NCI-H2081 treated with DMSO at 0.1 percent for 48 hours (cell line): Measurements from ENCODE around the gene WHRN.
A peak's percentile ranks its signal among the peaks of the same experiment; 100 is the strongest.

Experiments
- DNase-seq: peaks from one replicate; lab custom pipeline; 2025; lab: John Stamatoyannopoulos, UW

WHRN gene

DNA sequence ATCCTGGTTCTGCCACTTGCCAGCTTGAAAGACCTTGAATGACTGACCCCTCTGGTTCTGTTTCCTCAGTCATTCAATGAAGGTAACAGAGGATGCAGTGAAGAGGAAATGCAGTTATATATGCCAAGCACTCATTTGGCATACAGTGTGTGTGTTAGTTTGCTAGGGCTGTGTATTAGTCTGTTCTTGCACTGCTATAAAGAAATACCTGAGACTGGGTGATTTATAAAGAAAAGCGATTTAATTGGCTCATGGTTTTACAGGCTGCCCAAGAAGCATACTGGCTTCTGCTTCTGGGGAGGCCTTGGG is 8.6 kb upstream of the WHRN start:
- DNase-seq = no peak

DNA sequence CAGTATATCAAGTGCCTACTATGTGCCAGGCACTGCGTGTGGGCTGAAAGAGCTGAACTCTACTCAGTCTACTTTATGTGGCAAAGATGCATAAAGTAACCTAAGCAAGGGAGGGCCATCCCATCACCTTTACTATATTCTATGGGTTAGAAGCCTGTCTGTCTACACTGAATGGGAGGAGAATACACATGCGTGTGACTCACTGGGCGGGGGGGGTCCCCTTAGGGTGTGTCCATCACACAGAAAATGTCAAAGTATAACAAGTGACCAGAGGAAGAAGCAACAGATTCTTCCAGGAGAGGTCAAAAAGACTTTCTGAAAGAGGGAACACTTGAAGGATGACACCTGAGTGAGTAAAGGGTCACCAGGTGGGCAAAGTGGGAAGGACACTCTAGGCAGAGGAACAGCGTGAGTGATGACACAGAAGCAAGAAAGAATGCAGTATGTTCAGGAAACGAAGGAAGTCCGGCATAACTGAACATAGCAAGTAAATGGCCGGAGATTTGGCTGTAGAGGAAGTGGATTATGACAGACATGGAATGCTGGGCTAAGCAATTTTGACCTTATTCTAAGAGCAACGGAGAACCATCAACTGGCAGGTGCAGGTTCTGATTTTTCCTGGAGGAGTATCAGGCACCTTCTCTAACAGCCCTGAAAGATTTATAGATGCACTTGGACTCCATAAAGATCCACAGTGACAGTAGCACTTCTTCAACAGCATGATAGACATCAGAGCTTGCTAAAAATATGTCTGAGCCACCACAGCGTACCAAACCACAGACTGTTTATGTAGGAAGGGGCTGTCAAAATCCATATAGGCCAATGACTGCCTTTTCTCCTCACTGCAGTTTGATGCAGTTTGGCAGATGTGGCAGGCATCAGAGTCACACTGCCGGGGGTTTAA is 8.0 kb upstream of the WHRN start:
- DNase-seq = no peak

DNA sequence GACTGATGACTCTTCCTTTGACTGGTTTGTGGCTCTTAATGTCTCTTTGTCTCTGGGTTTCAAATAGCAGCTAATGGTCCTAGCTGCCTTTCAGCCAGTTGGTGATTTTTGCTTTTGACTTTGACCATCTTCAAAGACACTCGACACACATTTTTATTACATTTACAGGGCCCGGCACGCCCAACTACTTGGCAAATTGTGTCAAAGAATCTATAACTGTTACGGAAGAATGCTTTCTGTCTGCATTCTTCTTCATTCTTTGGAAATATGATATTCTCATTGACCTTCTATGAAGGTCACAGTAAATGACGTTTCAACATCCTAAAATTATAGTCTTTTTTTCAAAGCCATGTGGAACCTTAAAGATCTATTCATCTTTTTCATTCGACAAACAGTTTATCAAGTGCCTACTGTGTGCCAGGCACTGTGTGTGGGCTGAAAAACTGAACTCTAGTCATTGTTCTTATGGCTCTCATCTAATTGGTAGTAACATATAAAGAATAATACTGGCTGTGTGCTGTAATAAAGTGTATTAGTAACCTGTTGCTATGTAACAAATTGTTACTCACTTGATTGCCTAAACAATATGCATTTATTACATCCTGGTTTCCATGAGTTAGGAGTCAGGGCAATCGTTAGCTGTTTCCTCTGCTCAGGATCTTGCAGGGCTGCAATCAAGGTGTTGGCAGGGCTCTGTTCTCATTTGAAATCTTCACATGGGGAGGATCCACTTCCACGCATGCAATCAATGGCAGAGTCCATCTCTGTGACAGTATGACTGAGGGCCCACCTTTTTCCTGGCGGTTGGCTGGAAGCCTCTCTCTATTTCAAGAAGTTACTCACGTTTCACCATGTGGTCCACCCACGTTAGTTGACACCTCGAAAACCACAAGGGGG is 7.0 kb upstream of the WHRN start:
- no peak for DNase-seq

DNA sequence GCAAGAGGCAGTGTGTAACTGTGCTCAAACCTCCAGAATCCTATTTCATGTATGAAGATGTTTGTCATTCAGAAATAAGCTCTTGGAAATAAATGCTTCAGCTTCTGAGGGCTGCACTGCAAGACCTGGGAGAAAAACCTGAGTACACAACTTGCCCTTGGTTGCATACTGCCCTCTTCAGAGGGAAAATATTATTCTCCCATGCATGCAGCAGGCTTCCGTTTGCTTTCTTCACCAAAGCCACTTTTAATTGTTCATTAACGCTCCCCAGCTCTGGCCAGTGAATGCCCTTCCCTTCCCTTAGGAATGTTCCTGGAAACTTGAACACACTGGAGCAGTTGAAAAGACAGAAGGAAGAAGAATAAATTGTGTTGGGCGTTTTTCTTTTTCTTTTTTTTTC is 2.5 kb upstream of the WHRN start:
- no peak for DNase-seq

DNA sequence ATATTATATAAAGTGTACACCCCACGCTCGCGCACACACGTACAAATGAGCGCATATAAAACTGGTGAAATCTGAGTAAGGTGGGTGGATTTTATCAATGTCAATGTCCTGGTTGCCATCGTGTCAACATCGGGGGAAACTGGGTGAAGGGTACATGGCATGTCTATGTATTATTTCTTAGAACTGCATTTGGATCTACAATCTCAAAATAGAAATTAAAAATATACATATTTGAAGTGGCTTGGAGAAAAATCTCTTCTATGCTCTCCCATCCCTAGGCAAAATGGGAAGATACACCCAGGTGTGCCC is 763 bp upstream of the WHRN start:
- DNase-seq = no peak

DNA sequence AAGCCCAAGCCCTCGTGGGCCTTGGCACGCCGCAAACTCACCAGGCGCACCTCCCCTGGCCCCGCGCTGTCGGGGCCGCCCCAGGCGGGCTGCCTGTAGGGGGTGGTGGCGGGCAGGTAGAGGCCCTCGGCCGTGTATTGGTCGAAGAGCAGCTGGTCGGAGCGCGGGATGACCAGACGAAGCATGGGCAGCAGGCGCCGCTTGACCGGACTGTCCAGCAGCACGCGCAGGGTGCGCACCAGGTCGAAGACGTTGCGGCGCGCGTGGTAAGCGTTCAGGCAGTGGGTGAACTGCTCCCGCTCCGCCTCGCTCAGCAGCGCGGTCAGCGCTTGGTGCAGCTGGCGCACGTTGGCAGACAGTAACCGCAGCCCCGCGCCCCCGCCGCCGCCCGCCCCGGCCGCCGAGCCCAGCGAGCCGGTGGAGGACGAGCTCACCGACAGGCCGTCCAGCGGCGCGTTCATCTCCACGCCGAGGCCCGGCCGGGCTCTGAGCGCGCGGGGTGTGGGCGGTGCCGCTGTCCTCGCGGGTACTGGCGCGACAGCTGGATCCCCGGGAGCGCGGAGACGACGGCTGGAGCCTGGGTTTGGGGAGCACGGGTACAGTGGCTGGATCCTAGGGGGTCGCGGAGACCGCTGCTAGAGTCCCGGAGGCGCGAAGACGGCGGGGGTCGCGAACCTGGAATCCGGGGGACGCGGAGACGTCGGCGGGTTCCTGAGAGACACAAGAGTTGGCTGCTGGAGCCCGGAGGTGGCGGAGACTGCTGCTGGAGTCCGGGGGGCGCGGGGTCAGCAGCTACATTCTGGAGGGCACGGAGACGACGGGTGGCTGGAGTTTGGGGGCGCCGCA is 709 bp downstream of the WHRN start:
- no peak for DNase-seq

DNA sequence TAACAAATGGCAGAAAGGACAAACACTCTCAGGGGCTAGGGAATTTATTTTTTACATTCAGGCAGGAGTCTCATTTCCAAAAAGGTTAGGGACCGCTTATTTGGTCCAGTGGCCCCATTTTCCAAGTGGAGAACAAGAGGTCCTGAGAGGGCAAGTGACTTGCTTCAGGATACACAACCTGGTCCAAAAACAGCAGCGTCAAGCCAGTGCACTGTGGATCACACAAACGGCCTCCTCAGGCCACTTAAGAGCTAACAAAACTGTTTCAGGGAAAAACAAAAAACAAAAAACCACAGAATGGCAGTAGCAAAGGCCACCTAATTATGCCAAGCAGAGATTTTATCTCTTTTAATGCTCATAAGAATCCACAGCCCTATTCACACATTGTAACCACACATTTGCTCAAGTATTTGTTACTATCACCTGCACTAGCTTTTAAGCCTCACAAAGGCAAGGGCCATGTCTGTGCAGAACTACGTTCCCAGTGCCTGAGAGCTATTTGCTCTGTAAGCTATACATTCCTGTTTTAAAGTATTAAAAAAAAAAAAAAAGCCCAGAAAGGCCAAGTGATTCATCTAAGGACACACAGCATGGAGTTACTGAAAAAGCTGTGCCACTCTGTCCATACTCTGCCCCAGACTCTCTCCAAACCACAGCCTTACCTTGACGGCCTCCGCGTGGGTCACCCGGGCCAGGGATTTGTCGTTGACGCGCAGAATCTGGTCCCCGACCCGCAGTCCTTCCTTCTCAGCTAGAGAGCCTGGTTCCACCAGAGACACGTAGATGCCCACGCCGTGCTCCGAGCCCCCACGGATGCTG is 1.5 kb downstream of the WHRN start:
- no peak for DNase-seq

DNA sequence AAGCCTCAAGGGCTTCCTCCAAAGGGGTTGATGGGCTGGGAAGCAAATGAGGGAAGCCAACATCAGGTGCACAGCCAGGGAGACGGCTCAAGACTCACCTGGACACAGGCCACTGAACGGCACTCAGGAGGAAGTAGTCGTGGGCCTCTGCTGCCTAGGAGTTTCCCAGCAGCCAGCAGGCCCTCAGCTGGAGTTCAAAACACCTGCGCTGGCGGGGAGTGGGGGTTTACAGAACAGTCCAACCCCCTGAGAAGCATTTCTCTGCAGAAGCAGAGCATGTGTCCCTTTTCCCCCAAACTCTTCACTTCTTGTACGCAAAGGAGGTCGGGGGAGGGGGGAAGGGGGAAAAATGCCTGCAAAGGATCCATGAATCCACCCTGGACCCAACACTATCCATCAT is 2.3 kb downstream of the WHRN start:
- DNase-seq = no peak

DNA sequence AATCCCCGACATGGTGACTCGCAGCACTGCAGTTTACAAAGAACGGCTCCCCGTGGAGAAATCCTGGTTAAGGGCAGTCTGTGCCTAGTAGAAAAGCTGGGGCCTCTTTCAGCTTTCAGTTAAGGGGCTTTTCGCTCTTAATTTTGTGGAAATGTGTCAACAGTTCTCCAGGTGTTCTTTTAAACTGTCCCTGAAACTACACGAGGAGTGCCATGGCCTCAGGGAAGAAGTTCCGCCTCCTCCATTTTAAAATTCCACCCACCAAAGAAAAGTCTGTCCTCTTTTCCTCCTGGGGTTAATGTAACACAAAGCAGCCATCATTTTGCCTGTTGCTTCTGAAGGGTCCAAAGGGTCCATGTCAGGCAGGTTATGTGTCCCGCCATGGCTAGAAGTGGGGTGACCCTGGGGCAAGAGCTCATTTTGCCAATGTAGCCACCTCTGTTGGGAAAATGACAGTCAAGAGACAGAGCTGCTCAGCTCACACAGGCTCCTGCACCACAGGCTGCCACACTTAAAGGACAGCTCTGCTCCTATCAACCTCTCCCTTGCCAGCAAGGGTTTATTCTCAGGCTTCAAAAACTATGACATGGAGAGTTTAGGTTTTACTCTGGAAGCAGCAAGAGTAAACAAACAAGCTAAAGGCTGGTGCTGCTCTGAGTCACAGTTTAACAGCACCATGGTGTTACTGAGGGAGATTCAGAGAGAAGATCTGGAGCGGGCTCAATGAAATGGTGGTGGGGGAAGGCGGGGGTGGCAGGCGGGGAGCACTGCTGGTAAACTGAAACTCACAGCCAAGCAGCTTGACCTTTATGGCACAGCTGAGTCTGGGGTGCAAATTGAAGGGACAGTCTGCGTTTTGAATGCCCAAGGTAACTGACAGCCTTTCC is 3.2 kb downstream of the WHRN start:
- DNase-seq = peak; percentile 52

DNA sequence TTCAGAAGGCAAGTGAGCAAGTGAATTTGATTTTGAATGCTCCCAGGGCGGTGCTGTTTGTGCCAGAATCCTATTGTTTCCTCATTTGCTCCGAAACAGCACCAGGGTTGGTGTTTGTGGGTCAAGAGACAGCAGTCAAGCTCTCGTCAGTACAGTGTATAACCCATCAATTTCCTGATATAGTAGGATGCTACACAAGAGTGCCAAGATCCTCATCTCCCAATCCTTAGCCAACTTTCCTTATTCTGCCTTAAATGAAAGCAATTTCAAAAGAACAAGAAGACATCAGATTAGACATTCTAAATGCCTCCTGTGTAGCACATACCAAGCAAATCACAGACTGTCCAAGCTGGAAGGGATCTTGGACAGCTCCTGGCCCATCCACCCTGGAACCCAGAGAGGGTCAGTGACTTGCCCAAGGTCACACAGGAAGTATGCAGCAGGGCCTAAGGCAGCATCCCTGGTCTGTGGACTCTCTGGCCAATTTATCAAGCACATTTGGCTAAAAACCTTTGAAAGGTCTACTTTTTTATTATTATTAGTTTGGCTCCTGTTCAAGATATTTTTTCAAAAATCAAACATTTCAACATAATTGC is 4.5 kb downstream of the WHRN start:
- no peak for DNase-seq

DNA sequence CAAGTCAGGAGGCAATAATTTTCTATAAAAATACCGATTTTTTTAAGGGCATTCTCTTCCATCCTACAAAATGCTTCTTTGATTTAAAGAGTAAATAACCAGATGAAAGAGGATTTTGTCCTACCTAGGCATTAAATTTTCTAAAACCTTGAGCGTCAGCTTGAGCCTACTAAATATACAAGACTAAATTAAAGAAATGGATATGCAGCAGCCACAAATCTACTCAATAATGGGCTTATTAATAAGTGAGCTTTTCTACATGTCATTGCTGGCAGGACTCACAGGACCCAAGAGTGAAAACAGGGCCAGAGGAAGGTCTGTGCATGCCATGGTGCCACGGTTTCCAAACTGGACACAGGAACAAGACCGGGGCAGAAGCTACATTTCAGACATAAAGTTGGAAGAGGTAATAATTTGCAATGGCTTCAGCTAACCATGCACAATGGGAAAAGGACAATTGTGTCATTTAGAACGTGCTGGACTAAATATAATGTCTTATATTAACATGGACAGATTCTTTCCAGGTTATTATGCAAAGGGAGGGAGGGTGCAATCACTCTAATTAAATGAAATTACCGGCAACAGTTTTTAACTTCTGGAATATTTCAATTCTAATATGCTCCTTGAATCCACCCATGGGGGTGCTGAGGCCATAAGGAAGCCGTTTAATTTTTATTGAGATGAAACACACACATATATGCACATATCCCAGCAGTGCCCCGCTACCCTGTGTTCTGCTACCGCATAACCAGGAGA is 5.2 kb downstream of the WHRN start:
- no peak for DNase-seq

DNA sequence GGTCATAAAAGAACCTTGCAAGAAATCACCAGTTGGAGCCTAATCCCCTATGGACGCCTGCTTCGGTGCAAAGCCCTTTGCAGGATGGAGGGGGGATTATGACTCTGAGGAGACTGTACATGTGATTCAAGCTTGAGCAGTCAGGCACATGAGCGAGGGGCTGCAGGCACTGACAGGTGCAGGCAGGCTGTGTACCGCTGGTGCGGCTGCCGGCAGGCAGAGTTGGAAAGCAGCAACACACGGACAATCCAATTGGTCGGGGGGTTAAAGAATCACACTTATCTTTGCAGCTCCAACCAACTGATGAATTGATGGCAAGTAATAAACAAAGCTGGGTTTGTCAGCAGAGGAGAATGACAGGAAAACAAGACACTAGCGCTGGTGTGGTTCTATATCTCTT is 5.7 kb downstream of the WHRN start:
- DNase-seq = no peak

DNA sequence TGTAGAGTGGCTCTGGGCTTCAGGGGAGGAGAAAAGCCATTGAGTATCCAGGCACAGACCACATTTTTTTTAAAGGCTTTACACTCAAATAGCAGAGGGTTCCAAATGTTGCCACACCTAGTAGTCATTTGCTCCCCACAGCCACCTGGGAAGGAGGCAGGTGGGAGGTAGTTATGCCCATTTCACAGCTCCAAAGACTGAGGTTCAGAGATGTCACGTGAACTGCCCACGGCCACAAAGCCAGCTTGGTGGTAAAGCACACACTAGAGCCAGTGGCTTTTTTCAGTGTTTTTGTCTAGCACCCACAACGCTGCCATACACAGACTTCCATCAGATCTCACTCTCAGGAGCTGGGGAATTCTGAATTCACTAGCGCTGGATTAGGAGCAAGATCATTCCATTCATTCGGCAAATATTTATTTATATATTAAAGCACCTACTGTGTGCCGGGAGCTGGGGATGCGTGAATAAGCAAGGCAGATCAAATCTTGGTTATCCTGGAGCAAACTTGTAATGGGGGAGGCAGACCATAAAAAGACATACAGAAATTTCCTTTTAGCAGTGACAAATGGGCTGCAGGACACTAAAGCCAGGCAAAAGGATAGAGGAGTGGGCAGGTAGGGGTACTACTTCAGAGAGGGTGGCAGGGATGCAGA is 7.4 kb downstream of the WHRN start:
- no peak for DNase-seq

DNA sequence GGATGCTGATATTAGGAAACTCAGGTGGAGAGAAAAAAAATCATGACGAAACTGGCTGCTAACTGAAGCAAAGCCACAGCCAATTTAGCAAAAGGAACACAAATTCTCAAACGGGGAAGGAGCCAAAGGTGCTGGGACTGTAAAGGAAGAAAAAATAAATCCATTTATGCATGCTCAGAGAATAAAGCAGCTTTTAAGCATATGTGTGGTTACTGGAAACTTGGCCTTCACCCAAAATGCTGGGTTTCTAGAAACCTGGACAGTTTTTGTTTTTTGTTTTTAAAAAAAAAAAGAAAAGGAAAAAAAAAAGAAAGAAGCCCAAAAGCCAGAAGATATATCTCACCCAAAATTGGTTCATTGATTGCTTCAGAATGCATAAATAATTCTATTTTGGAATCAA is 8.0 kb downstream of the WHRN start:
- DNase-seq = no peak

DNA sequence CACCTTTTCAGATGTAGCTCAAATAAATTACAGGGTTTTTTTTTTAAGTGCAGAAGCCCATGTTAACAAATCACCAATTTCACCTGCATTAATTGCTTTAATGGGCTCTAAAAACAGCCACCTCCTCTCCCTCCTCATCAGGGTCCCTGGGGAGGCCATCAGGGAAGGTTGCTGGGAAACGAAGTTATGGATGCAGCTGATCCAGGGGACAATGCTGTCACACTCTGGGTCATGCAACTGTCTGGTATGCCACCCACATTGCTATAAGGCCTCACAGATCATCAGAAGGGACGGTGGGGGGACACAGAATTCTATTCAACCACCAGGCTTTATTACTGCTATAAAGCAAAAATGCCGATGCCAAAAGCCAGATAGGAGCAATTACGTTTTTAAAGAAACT is 9.3 kb downstream of the WHRN start:
- no peak for DNase-seq

DNA sequence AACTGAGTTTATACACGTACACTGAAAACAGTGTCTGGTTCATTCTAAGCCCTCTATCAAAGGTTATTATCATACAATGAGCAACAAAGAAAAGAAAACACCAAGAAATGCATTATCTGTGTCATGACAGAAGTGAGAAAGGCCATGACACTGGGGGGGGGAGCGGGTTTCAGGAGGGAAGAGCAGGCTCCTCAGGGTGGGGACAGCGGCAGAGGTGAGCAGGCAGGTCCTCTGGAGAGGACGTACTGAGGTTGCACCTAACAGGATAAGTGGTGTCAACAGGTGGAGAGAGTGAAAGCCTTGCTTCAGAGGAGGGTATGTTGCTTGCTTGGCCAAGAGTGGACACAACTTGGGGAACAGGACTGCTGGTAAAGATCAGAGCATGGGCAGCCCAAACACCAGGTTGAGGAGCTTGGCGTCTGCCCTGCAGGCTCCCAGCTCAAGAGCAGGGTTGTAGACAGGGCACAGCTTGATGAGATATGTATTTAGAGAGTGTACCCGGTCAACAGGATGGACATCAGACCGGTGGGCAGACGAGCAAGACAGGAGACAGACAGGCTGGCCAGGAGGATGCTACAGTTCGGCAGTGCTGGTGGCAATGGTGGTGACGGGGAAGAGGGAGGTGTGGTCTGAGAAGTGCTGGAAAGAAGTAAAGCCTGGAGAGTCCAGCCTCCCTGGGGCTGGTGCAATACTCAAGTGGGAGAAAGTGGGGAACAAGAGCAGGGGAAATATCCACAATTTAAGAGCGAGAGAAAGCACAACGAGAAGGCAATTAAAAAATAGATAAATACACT is 10.3 kb downstream of the WHRN start:
- no peak for DNase-seq

DNA sequence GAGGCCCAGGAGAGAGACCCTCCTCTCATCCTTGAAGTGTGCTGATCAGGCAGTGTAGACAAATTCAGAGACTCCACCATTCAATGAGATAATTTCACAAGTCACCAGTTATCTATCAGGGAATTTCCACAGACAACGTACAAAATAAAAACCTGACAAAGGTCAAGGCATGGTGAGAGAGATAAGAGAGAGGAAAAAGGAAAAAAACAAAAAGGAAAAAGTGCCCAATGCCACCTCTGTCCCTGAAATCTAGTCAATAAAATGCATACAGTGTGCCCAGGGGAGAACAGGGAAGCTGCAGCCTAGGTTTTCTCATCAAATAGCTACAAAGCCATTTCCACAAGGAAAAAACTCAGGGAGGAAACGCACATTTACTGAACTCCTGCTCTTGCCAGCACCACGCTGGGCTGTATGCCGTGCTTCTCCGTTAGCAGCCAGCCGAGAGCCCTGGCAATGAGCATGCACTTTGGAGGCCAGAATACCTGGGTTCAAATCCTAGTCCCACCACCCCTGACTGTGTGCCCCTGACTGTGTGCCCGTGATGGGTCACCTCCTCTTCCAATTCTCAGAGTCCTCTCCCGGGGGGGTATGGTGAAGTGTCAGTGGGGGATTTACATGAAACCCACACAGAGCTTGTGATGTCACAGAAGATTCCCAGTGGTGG is 11.6 kb downstream of the WHRN start:
- DNase-seq = no peak

DNA sequence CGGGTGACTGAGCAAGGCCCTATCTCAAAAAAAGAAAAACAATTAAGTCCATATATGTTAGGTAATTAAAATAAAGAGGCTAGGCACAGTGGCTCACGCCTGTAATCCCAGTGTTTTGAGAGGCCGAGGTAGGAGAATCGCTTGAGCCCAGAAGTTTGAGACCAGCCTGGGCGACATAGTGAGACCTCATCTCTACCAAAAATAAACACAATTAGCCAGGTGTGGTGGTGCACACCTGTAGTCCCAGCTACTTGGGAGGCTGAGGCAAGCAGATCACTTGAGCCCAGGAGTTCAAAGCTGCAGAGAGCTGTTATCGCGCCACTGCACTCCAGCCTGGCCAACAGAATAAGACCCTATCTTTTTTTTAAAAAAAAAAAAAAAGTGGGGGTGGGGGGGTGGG is 12.3 kb downstream of the WHRN start:
- no peak for DNase-seq
